Activated B cell treated with CpG ODN at 0.5 μM for 24 hours (primary cell): ENCODE measurements around the gene COA5. TPM values are rescaled to one million over a fixed set of nuclear protein-coding genes. Genes with fewer than 3 reads are reported as not detected.

Experiments used
- ATAC-seq: fragments of 200-7000 bp; cut with Tn5 transposase; one replicate; pipeline ENCODE4 v1.10.0; 2021; ENCODE audit warnings: low read depth, mild to moderate bottlenecking, moderate library complexity
- CTCF ChIA-PET: fragments of 350-600 bp; sonication (Branson Sonifier 250); formaldehyde crosslinking; loops from one replicate; lab custom pipeline; 2021; ENCODE audit warnings: antibody characterized with exemption; lab: Charles Lee
- POLR2A ChIA-PET: fragments of 350-600 bp; sonication (Branson Sonifier 250); formaldehyde crosslinking; loops from one replicate; lab custom pipeline; 2021; ENCODE audit warnings: antibody characterized with exemption; lab: Charles Lee
- DNase-seq: peaks from one replicate; pipeline ENCODE4 v3.0.0; 2022
- H3K27ac Mint-ChIP-seq: one replicate; pipeline ENCODE4 v1.8.0; 2020; ENCODE audit warnings: mixed read lengths
- H3K27me3 Mint-ChIP-seq: one replicate; pipeline ENCODE4 v1.8.0; 2021; ENCODE audit warnings: mixed read lengths
- H3K36me3 Mint-ChIP-seq: one replicate; pipeline ENCODE4 v1.8.0; 2021; ENCODE audit warnings: low read depth, mixed read lengths
- H3K4me1 Mint-ChIP-seq: one replicate; pipeline ENCODE4 v1.8.0; 2021; ENCODE audit warnings: mixed read lengths
- H3K4me3 Mint-ChIP-seq: one replicate; pipeline ENCODE4 v1.8.0; 2020; ENCODE audit warnings: mild to moderate bottlenecking, mixed read lengths
- H3K9me3 Mint-ChIP-seq: one replicate; pipeline ENCODE4 v1.8.0; 2020; ENCODE audit warnings: mixed read lengths
- CTCF ChIP-seq: fragments of 200-600 bp; IDR thresholded peaks from one replicate; pipeline ENCODE4 v1.8.0; 2022; ENCODE audit warnings: antibody characterized with exemption, mild to moderate bottlenecking
- intact Hi-C: fragments of 100-400 bp; cut with micrococcal nuclease; formaldehyde crosslinking; loops from one replicate; pipeline ENCODE4 v1.15.1; 2024
- total RNA-seq: library from RNA; stranded (reverse); gene quantifications from 2 replicates; pipeline ENCODE4 v1.2.3, GENCODE V29; 2022

COA5 gene
- total RNA-seq, 1 donor from 2014 or later, result 37.6 TPM

- no peak for ATAC-seq
- Mint-ChIP-seq H3K27ac (peak overlapping the region; percentile 86), H3K36me3 (peaks cover 57% of the 10 kb centered on the region), H3K4me1 (peaks cover 55% of the 10 kb centered on the region), H3K4me3 (peak overlapping the region; percentile 93), H3K27me3 (no peaks in the 10 kb centered on the region), H3K9me3 (no peaks in the 10 kb centered on the region)
- ChIA-PET CTCF (no interaction called here), POLR2A (interaction anchor here (1.5 kb wide), 1 partner anchor 145 kb away, joined by 4 read pairs; no protein-coding TSS in a partner anchor)
- intact Hi-C loops, result loop anchor here (1.0 to 2.0 kb wide), 4 partner anchors 51 to 729 kb away; partner anchors contain the start of genes EIF5B, MITD1, MRPL30 and TXNDC9
- DNase-seq, result no peak
- no peak for TF ChIP-seq CTCF
Observed at GRCh38 chr2:98607741-98608115, 584 bp downstream of the COA5 start.

- no peaks in the 10 kb centered on the region for H3K9me3 Mint-ChIP-seq
- DNase-seq (no peak), ATAC-seq (no peak)
- peak overlapping the region; percentile 93 for H3K4me3 Mint-ChIP-seq
- H3K27ac Mint-ChIP-seq, result peak overlapping the region; percentile 86
- H3K4me1 Mint-ChIP-seq, result peaks cover 55% of the 10 kb centered on the region
- TF ChIP-seq CTCF, result no peak
- ChIA-PET POLR2A (no interaction called here), CTCF (no interaction called here)
- intact Hi-C loops, result no loop called here
- no peaks in the 10 kb centered on the region for H3K27me3 Mint-ChIP-seq
- peaks cover 58% of the 10 kb centered on the region for H3K36me3 Mint-ChIP-seq
Observed at GRCh38 chr2:98607104-98607503, 1.2 kb downstream of the COA5 start.

- no peak for DNase-seq
- H3K4me3 Mint-ChIP-seq, result peak overlapping the region; percentile 17
- ChIA-PET POLR2A (no interaction called here), CTCF (no interaction called here)
- no peaks in the 10 kb centered on the region for H3K27me3 Mint-ChIP-seq
- no peak overlapping the region for H3K27ac Mint-ChIP-seq
- no peak for TF ChIP-seq CTCF
- H3K4me1 Mint-ChIP-seq, result peaks cover 55% of the 10 kb centered on the region
- H3K9me3 Mint-ChIP-seq, result no peaks in the 10 kb centered on the region
- ATAC-seq, result no peak
- peaks cover 59% of the 10 kb centered on the region for H3K36me3 Mint-ChIP-seq
- intact Hi-C loops, result no loop called here
Observed at GRCh38 chr2:98606431-98606830, 1.9 kb downstream of the COA5 start.

GRCh38 chr2:98605076-98605475 is 3.2 kb downstream of the COA5 start:
- Mint-ChIP-seq H3K4me3 (no peak overlapping the region), H3K27ac (peak overlapping the region; percentile 46), H3K36me3 (peaks cover 56% of the 10 kb centered on the region), H3K9me3 (no peaks in the 10 kb centered on the region), H3K27me3 (no peaks in the 10 kb centered on the region), H3K4me1 (peaks cover 44% of the 10 kb centered on the region)
- CTCF ChIA-PET, result interaction anchor here (5.0 kb wide), 1 partner anchor 192 kb away, joined by 29 read pairs; no protein-coding TSS in a partner anchor
- POLR2A ChIA-PET, result no interaction called here
- DNase-seq (no peak), ATAC-seq (no peak)
- no peak for TF ChIP-seq CTCF
- intact Hi-C loops, result no loop called here

- Mint-ChIP-seq H3K4me1 (peaks cover 38% of the 10 kb centered on the region), H3K4me3 (no peak overlapping the region), H3K27ac (peak overlapping the region; percentile 25), H3K36me3 (peaks cover 57% of the 10 kb centered on the region), H3K27me3 (no peaks in the 10 kb centered on the region), H3K9me3 (no peaks in the 10 kb centered on the region)
- DNase-seq (no peak), ATAC-seq (no peak)
- intact Hi-C loops, result no loop called here
- ChIA-PET POLR2A (no interaction called here), CTCF (interaction anchor here (5.0 kb wide), 1 partner anchor 191 kb away, joined by 29 read pairs; no protein-coding TSS in a partner anchor)
- no peak for TF ChIP-seq CTCF
Observed at GRCh38 chr2:98604547-98604946, 3.8 kb downstream of the COA5 start.
